LNCAP (cell line): ENCODE data around the gene TRIP6.

Experiments used
- TF ChIP-seq, protein P1 (sequence below): fragments of 450-650 bp; IDR thresholded peaks from 2 replicates; pipeline ENCODE4 v1.5.1; 2017; ENCODE audit warnings: mild to moderate bottlenecking

TRIP6 gene, protein sequence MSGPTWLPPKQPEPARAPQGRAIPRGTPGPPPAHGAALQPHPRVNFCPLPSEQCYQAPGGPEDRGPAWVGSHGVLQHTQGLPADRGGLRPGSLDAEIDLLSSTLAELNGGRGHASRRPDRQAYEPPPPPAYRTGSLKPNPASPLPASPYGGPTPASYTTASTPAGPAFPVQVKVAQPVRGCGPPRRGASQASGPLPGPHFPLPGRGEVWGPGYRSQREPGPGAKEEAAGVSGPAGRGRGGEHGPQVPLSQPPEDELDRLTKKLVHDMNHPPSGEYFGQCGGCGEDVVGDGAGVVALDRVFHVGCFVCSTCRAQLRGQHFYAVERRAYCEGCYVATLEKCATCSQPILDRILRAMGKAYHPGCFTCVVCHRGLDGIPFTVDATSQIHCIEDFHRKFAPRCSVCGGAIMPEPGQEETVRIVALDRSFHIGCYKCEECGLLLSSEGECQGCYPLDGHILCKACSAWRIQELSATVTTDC

DNA sequence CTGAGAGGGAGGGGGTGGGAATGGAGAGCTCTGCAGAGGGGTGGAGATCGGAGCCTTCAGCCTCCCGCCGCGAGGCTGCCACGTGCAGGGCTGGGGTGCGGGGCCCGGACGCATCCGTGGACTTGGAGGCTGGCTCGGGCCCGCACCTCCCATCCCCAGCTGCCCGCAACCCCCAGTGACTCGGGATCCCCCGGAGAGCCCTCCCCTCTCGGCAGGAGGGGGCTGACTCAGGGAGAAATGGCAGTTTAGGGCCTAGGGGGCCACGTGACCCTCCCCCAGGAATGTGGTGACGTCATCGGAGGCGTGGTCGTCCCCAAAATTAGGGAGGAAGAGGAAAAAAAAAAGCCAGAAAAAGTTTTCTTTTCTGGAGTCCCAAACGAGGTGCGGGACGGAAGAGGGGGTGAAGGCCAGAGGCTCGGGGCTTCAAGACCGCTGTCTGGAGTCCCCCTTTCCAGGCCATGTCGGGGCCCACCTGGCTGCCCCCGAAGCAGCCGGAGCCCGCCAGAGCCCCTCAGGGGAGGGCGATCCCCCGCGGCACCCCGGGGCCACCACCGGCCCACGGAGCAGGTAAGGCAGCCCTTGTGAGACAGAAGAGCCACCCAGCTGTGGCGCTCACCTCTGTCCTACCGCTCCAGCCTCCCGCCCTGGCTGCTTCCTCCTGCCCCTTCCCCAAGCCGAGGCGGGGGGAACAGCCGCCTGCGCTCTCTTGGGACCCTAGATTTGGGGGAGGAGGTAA, at the start of gene TRIP6:
Gene TRIP6 (plus strand): TSS at position 348 of the 736 bp plus-strand sequence. CDS start 111 bp downstream, at position 459.
- TF ChIP-seq, protein P1, sequence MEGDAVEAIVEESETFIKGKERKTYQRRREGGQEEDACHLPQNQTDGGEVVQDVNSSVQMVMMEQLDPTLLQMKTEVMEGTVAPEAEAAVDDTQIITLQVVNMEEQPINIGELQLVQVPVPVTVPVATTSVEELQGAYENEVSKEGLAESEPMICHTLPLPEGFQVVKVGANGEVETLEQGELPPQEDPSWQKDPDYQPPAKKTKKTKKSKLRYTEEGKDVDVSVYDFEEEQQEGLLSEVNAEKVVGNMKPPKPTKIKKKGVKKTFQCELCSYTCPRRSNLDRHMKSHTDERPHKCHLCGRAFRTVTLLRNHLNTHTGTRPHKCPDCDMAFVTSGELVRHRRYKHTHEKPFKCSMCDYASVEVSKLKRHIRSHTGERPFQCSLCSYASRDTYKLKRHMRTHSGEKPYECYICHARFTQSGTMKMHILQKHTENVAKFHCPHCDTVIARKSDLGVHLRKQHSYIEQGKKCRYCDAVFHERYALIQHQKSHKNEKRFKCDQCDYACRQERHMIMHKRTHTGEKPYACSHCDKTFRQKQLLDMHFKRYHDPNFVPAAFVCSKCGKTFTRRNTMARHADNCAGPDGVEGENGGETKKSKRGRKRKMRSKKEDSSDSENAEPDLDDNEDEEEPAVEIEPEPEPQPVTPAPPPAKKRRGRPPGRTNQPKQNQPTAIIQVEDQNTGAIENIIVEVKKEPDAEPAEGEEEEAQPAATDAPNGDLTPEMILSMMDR, result no peak

DNA sequence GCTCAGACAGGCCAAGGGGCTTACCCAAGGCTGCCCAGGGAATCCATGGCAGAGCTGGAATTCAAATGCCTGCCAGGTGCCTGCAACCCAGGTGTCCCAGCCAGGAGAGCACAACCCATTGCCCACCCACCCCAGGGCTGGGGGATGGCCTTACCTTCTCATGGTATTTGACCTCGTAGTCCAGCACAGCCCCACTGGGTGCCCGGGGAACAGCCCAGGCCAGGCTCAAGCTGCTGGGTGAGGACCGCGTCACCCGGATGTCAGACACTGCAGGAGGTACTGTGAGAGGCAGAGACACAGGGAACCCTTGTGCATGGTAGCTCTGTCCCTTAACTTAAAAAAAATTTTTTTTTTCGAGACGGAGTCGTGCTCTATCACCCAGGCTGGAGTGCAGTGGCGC, 48.8 kb upstream of the TRIP6 start:
- TF ChIP-seq, protein P1, result no peak

DNA sequence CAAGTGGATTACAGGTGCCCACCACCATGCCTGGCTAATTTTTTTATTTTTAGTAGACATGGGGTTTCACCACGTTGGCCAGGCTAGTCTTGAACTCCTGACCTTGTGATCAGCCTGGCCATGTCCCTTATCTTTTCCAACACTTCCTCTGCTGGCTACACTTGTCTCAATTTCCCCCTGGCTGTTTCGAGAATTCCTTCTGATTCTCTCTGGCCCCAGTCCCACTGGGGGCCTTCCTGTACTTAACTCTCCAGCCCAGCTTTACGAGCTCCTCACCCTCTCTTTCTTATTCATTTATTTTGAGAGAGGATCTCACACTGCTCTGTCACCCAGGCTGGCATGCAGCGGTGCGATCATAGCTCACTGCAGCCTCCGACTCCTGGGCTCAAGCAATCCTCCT, 48.4 kb upstream of the TRIP6 start:
- TF ChIP-seq, protein P1, result no peak

DNA sequence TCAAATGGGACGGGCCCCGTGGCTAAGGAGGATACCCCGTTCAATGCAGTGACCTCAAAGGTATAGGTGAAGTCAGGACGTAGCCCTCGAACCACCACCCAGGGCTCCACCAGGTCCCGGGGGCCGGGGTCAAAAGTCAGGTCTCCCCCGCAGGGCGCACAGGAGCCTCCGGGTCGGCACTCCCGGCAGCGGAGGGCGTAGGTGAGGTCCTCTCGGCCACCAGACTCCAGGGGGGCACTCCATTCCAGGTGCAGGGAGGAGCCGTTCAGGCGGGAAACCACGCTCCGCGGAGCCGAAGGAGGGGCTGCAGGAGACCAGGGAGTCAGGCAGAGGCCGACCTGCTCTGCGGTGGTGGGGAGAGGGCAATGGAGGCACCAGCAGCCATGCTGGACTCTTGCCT, 47.6 kb upstream of the TRIP6 start:
- TF ChIP-seq, protein P1, result no peak

DNA sequence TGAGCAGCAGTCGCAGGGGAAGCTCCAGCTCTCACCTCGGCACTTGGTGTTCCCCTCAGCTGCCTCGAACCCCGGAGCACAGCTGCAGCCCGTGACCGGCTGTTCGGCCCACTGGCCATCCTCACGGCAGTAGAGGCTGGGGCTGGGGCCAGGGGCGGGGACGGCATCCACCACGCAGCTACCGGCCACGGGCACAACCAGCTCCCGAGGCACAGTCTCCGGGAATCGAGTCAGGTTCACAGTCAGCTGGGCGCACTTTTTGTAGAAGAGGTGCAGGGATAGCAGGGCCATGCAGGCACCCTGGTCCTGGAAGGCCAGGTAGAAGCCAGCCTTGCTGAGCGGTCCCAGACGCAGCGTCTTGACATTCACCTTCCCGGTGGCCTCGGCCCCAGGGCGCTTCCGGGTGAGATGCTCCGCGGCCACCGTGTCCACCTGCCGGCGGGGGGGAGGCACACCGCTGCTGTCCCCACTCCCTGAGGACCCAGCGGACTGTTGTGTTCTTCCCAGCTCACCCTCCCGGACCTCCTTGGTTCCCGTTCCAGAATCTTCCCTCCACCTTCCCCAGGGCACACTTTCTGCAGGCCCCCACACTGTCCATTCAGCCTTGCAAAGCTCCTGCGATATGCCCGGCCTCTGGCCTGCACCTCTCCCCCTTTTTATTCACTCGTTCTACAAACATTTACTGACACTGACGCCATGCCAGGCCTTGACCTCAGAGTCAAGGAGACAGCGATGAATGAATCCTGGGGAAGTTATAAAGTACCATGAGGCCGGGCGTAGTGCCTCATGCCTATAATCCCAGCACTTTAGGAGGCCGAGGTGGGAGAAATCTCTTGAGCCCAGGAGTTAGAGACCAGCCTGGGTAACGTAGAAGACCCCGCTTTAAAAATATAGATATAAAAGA, 44.7 kb upstream of the TRIP6 start:
- TF ChIP-seq, protein P1, result no peak

DNA sequence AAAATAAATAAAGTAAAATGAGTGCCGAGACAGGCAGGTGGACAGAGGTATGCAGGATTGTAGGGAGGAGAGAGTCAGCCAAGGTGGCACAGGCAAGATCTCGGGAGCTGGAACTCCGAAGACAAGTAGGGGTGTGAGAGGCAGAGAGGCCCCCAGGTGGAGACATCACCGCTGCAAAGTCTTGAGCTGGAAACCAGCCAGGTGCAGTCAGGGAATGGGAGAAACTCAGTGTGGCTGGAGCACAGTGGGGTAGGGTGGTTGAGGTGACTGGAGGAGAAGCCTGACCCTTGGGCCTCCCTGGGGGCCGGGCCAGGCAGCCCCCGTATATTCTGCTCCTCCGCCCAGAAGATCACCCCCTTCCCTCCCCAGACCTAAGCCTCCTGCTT, 44.1 kb upstream of the TRIP6 start:
- TF ChIP-seq, protein P1, result no peak

DNA sequence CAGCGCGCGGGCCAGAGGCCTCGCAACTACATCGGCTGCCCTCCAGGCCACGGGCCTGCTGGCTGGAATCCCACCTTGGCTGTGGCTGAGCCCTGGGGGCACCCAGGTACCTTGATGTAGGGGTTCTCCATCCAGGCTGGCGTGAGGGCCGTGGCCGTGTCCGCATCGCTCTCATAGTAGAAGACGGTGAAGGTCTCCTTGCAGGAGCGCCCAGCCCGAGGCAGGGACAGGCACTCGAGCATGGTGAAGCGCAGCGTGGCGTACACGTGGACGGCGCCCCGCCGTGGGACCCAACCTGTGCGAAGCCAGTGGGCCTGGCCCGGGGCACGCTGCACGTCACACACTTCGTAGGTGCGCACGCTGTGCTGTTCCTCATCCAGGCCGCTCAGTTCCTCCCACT, 43.7 kb upstream of the TRIP6 start:
- TF ChIP-seq, protein P1, result no peak
